Upper lobe of left lung (tissue), 6 donors: ENCODE data around the gene OXGR1. TPM values are rescaled to one million over a fixed set of nuclear protein-coding genes. Genes with fewer than 3 reads are reported as not detected.
"Not testable (repeated sequence)": the region's sequence is repeated elsewhere in the genome, so short reads cannot be mapped to it uniquely, and the experiment has no call there.

ENCODE experiments used
- ATAC-seq, 2 donors: fragments of 200-7000 bp; cut with Tn5 transposase; one replicate each; pipeline ENCODE4 v1.9.1; 2022; ENCODE audit warnings: mild to moderate bottlenecking in 2 of 2, moderate library complexity in 2 of 2; ENCODE audit not compliant: low FRiP score in 2 of 2
- DNase-seq, 2 donors: peaks; one replicate each; pipeline ENCODE4 v3.0.0-alpha.2; 2019 to 2020
- H3K27ac ChIP-seq, 4 donors: fragments of 200-600 bp; sonication (generic); one replicate each; pipeline ENCODE4 v1.5.1; 2016 to 2019
- H3K27me3 ChIP-seq, 4 donors: fragments of 200-600 bp; sonication (generic); one replicate each; pipeline ENCODE4 v1.5.1; 2017 to 2019
- H3K36me3 ChIP-seq, 4 donors: fragments of 200-600 bp; sonication (generic); one replicate each; pipeline ENCODE4 v1.5.1; 2016 to 2019
- H3K4me1 ChIP-seq, 4 donors: fragments of 200-600 bp; sonication (generic); one replicate each; pipeline ENCODE4 v1.5.1; 2018 to 2019
- H3K4me3 ChIP-seq, 4 donors: fragments of 200-600 bp; sonication (generic); one replicate each; pipeline ENCODE4 v1.5.1; 2017 to 2019; ENCODE audit warnings: mild to moderate bottlenecking in 2 of 4, moderate library complexity in 1 of 4
- H3K9me3 ChIP-seq, 4 donors: fragments of 200-600 bp; sonication (generic); one replicate each; pipeline ENCODE4 v1.5.1; 2018 to 2019
- EP300 ChIP-seq, 4 donors: sonication (generic); formaldehyde crosslinking; IDR thresholded peaks; one replicate each; pipeline ENCODE4 v1.5.1; 2017; ENCODE audit warnings: antibody characterized with exemption in 4 of 4, control low read depth in 2 of 4
- POLR2A ChIP-seq, 4 donors: fragments of 450-650 bp; IDR thresholded peaks; one replicate each; pipeline ENCODE4 v1.5.1; 2016 to 2017; ENCODE audit warnings: antibody characterized with exemption in 4 of 4, mild to moderate bottlenecking in 2 of 4
- POLR2AphosphoS5 ChIP-seq, 2 donors: sonication (generic); formaldehyde crosslinking; IDR thresholded peaks; one replicate each; pipeline ENCODE4 v1.5.1; 2017; ENCODE audit warnings: antibody characterized with exemption in 2 of 2
- WGBS, 2 donors: methylation state at CpG; one replicate each; pipeline ENCODE4 v1.1.5; 2017 to 2018; 5-methylcytosine and 5-hydroxymethylcytosine counted together
- total RNA-seq, 6 donors: library from RNA; depleted of rRNA in 4 of 6; stranded (reverse); fragments of >200 nt in 4 of 6; gene quantifications; one replicate each; pipeline versions ENCODE4 v1.1.0 to v1.2.1, GENCODE V29; 2016 to 2021
- TF ChIP-seq, protein P1 (sequence below), 6 experiments: fragments of 450-650 bp in 4 of 6; fragments of 200-600 bp in 2 of 6; sonication (generic) in 2 of 6; IDR thresholded peaks; one replicate each; pipeline ENCODE4 v1.5.1; 2016 to 2019; ENCODE audit warnings: antibody characterized with exemption in 6 of 6
- donor health status: DM: no; HTN: no; CAD: no; lungs with moderate emphysema.
- donor health status: DM: no; HTN: yes; CAD: no; lungs with severe emphysema.

The OXGR1 gene
- total RNA-seq, 6 donors from 2014 or later = 0.15 to 1.2 (median 0.54) TPM; not detected in 1

DNA sequence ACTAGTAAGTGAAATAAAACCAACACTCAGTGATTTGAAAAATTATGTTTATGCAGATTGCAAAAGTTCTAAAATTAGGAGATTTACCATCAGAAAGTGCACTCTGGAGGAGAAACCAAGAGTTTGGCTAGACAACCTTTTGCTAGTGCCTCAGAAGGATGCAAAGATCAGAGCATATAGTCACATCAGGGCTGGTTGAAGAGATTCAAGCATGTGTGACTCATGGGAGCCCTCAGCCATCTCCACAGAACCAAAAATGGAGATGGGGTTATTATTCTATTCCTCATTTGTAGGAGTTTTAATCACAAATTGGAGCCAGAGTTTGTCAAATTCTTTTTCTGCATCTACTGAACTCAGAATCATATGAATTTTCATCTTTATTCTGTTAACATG lies 32.9 kb upstream of the OXGR1 start:
- Histone ChIP-seq H3K4me1 (peaks cover 0 to 15% (median 7%) of the 10 kb centered on the region in 4 donors), H3K27me3 (no peaks in the 10 kb centered on the region), H3K27ac (peak overlapping the region in 2 of 4 donors; percentile 11 to 54), H3K36me3 (no peaks in the 10 kb centered on the region), H3K9me3 (no peaks in the 10 kb centered on the region), H3K4me3 (no peak overlapping the region)
- ATAC-seq = no peak
- TF ChIP-seq POLR2AphosphoS5 (IDR thresholded peaks at IDR 0.05) = no peak
- TF ChIP-seq POLR2A (IDR thresholded peaks at IDR 0.05) = no peak
- TF ChIP-seq, protein P1, sequence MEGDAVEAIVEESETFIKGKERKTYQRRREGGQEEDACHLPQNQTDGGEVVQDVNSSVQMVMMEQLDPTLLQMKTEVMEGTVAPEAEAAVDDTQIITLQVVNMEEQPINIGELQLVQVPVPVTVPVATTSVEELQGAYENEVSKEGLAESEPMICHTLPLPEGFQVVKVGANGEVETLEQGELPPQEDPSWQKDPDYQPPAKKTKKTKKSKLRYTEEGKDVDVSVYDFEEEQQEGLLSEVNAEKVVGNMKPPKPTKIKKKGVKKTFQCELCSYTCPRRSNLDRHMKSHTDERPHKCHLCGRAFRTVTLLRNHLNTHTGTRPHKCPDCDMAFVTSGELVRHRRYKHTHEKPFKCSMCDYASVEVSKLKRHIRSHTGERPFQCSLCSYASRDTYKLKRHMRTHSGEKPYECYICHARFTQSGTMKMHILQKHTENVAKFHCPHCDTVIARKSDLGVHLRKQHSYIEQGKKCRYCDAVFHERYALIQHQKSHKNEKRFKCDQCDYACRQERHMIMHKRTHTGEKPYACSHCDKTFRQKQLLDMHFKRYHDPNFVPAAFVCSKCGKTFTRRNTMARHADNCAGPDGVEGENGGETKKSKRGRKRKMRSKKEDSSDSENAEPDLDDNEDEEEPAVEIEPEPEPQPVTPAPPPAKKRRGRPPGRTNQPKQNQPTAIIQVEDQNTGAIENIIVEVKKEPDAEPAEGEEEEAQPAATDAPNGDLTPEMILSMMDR (IDR thresholded peaks at IDR 0.05) = no peak
- no peak for TF ChIP-seq EP300 (IDR thresholded peaks at IDR 0.05)
- no peak for DNase-seq

DNA sequence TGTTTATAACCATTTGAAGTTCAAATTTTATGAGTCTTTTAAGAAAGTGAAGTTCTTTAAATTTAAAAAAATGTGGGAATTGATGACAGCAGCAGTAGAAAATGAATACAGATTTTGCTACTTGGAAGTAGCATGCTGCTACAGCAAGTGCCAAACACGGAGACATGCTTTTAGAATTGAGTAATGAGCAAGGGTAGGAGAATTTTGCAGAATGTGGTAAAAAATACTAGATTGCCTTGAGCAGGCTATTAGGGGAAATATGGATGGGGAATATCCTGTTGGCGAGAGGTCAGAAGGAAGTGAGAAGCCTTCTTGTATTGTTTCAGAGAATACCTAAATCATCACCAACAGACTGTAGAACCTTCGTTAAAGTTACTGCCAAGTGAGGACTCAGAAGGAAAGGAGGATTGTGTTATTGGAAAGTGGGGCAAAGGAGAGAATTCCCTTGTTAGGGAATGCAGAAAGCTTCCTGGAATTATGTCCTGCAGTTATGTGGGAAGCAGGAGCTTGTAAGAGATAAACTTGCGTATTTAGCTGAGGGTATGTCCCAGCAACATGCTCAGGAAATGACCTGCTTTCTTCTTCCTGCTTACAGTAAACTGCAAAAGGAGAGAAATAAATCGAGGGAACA lies 32.4 kb upstream of the OXGR1 start:
- Histone ChIP-seq H3K27ac (peak overlapping the region in 2 of 4 donors; percentile 49 to 54), H3K27me3 (no peaks in the 10 kb centered on the region), H3K36me3 (no peaks in the 10 kb centered on the region), H3K9me3 (no peaks in the 10 kb centered on the region), H3K4me3 (no peak overlapping the region), H3K4me1 (peaks cover 0 to 15% (median 7%) of the 10 kb centered on the region in 4 donors)
- TF ChIP-seq POLR2A (IDR thresholded peaks at IDR 0.05) = no peak
- peak in 1 of 2 donors; percentile 29 for TF ChIP-seq POLR2AphosphoS5 (IDR thresholded peaks at IDR 0.05)
- TF ChIP-seq, protein P1 (IDR thresholded peaks at IDR 0.05) = no peak
- 51 to 54% methylated on average over 5 of the region's 5 CpGs for WGBS, 2 donors
- no peak for DNase-seq
- ATAC-seq = peak in 1 of 2 donors; percentile 40

DNA sequence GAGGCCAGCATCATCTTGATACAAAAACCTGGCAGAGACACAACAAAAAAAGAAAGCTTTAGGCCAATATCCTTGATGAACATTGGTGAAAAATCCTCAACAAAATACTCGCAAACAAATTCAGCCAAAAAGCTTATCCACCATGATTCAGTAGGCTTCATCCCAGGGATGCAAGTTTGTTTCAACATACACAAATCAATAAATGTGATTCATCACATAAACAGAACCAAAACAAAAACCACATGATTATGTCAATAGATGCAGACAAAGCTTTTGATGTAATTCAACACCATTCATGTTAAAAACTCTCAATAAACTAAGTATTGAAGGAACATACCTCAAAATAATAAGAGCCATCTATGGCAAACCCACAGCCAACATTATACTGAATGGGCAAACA lies 29.5 kb upstream of the OXGR1 start:
- H3K9me3 ChIP-seq, H3K27me3 ChIP-seq, H3K36me3 ChIP-seq, ATAC-seq, H3K4me3 ChIP-seq, H3K27ac ChIP-seq, DNase-seq: not testable (repeated sequence)
- 88 to 100% methylated on average over 1 of the region's 1 CpG for WGBS, 2 donors
- peaks cover 0 to 15% (median 7%) of the 10 kb centered on the region in 4 donors for H3K4me1 ChIP-seq

DNA sequence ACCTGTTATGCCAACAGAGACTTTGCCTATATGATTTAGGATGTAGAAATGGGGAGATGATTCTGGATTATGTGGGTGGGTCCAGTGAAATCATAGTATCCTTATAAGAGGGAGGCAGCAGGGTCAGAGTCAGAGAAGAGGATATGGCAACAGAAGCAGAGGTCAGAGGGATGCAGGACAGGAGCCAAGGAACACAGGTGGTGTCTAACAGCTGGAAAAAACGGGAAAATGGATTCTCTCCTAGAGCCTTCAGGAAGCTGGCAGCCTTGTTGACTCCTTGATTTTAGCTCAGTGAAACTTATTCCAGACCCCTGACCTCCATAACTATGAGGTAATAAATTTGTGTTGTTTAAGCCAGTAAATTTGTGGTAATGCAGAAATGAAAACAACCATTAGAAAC lies 28.8 kb upstream of the OXGR1 start:
- H3K4me3 ChIP-seq = no peak overlapping the region
- peaks cover 0 to 13% (median 6%) of the 10 kb centered on the region in 4 donors for H3K4me1 ChIP-seq
- no peaks in the 10 kb centered on the region for H3K9me3 ChIP-seq
- no peak overlapping the region for H3K27ac ChIP-seq
- ATAC-seq = no peak
- no peak for DNase-seq
- TF ChIP-seq POLR2AphosphoS5 (IDR thresholded peaks at IDR 0.05) = no peak
- TF ChIP-seq EP300 (IDR thresholded peaks at IDR 0.05) = no peak
- TF ChIP-seq, protein P1 (IDR thresholded peaks at IDR 0.05) = no peak
- no peak for TF ChIP-seq POLR2A (IDR thresholded peaks at IDR 0.05)
- no peaks in the 10 kb centered on the region for H3K27me3 ChIP-seq
- no peaks in the 10 kb centered on the region for H3K36me3 ChIP-seq
- WGBS, 2 donors = 50 to 63% methylated on average over 1 of the region's 1 CpG

DNA sequence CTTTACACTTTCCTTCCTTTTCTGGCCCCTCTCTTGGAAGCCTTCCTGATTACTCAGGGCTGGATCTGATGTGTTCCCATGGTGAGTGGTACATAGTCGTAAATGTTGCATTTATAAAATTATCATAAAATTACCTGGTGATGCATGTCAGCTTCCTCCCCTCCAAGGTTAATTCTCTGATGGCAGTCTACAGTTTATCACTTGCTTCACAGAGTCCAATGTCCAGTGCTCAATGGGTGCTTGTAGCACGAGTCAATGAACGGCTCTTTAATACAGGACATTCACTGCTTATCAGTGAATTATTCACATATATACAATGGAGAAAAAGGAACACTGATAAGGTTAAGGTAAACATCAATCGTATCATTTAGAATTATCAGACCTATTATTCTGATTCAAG lies 27.0 kb upstream of the OXGR1 start:
- Histone ChIP-seq H3K27me3 (no peaks in the 10 kb centered on the region), H3K4me3 (no peak overlapping the region), H3K9me3 (no peaks in the 10 kb centered on the region), H3K4me1 (peaks cover 0 to 4% (median 4%) of the 10 kb centered on the region in 4 donors), H3K36me3 (no peaks in the 10 kb centered on the region), H3K27ac (no peak overlapping the region)
- WGBS, 2 donors = 45 to 48% methylated on average over 4 of the region's 4 CpGs
- TF ChIP-seq EP300 (IDR thresholded peaks at IDR 0.05) = no peak
- TF ChIP-seq, protein P1 (IDR thresholded peaks at IDR 0.05) = no peak
- no peak for TF ChIP-seq POLR2AphosphoS5 (IDR thresholded peaks at IDR 0.05)
- no peak for TF ChIP-seq POLR2A (IDR thresholded peaks at IDR 0.05)
- no peak for ATAC-seq
- no peak for DNase-seq
